ENCODE measurements around the gene SPEF2.

- TF ChIP-seq POLR2A (IDR thresholded peaks at IDR 0.05; ENCODE audit: low read depth, low read length), result no peak
- TF ChIP-seq POLR2AphosphoS5 (IDR thresholded peaks at IDR 0.05; ENCODE audit: low read depth, low read length), result no peak
- TF ChIP-seq TAF1 (IDR thresholded peaks at IDR 0.05; ENCODE audit: borderline replicate concordance, low read depth, low read length), result no peak
These were observed 208.4 kb downstream of the SPEF2 start for GRCh38 chr5:35826056-35826455.

Measured in GM12892 (cell line).